Stimulated activated CD4-positive, alpha-beta T cell treated with anti-CD3 and anti-CD28 coated beads, Interleukin-4, amount 100 ng/mL, for 1 hour (primary cell): ENCODE results near the gene ROPN1B.
"Not testable (repeated sequence)": the region's sequence is repeated elsewhere in the genome, so short reads cannot be mapped to it uniquely, and the experiment has no call there.

Source experiments
- DNase-seq: peaks from one replicate; pipeline ENCODE4 v3.0.0-alpha.2; 2020

The ROPN1B gene

GRCh38 chr3:125968701-125969592, at the start of gene ROPN1B:
TSS of gene ROPN1B (plus strand) at chr3:125969178. CDS start at chr3:125972055, 2,877 bp downstream.
- DNase-seq = not testable (repeated sequence)

GRCh38 chr3:125920191-125920590, 48.8 kb upstream of the ROPN1B start:
- not testable (repeated sequence) for DNase-seq

DNA sequence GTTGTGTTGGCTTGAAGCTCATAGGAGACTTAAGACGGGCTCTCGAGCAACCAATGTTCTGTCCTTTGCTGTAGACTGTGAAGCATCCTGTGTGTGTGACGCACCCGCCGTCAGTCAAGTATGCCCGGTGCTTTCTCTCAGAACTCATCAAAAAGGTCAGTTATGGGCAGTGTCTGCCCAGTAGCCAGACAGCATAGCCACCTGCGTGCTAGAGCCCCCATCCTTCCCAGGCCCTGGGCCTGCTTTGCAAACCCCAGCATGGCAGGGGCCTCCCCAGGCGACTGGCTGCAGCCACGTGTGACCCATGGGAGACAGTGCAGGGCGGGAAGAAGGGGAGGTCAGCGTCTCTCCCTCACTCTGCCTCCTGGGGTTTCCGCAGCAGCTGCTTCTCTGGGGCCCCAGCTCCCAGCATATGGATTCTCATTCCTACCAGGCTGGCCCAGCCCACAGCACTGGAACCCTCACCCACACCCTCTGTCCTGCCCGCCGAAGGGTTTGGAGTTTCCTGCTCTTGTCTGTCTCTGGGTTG, 48.2 kb upstream of the ROPN1B start:
- not testable (repeated sequence) for DNase-seq

- DNase-seq = peak; percentile 60
Observed at GRCh38 chr3:125921712-125922111, 47.3 kb upstream of the ROPN1B start.

DNA sequence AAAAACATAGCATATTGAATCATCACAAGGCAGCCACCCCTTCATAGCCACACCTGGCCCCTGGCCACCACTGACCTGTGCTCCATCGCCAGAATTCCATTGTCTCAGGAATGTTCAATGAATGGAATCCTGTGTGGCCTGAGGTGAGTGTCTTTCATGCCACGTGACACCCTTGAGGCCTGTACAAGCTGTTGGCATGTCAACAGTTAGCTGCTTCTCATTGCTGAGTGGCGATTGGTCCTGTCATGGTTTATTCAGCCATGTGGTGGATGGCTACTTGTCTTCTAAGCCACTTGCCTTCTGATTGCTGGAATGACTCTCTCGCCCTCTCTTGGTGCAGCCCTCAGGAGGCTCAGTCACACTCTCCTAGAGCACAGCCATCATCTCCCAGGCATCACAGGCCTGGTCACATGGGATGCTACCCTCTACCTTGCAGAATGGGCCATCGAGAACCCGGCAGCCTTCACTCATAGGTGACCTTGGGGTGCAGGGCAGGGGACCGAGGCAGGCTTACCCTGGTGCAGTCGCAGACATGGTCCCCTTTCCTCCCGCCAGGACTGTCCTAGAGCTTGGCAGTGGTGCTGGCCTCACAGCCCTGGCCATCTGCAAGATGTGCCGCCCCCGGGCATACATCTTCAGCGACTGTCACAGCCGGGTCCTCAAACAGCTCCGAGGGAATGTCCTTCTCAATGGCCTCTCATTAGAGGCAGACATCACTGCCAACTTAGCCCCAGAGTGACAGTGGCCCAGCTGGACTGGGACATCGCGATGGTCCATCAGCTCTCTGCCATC, 45.5 kb upstream of the ROPN1B start:
- DNase-seq = not testable (repeated sequence)

GRCh38 chr3:125924276-125924675, 44.7 kb upstream of the ROPN1B start:
- not testable (repeated sequence) for DNase-seq

GRCh38 chr3:125925727-125926126, 43.3 kb upstream of the ROPN1B start:
- DNase-seq = not testable (repeated sequence)

GRCh38 chr3:125928771-125929545, 40.0 kb upstream of the ROPN1B start:
- peak; percentile 71 for DNase-seq

GRCh38 chr3:125929765-125930164, 39.2 kb upstream of the ROPN1B start:
- not testable (repeated sequence) for DNase-seq

- DNase-seq = not testable (repeated sequence)
Observed at GRCh38 chr3:125931355-125931880, 37.6 kb upstream of the ROPN1B start.

- not testable (repeated sequence) for DNase-seq
Observed at GRCh38 chr3:125933397-125934173, 35.4 kb upstream of the ROPN1B start.

- not testable (repeated sequence) for DNase-seq
Observed at GRCh38 chr3:125935252-125935874, 33.6 kb upstream of the ROPN1B start.

- not testable (repeated sequence) for DNase-seq
Observed at GRCh38 chr3:125936210-125936815, 32.7 kb upstream of the ROPN1B start.

DNA sequence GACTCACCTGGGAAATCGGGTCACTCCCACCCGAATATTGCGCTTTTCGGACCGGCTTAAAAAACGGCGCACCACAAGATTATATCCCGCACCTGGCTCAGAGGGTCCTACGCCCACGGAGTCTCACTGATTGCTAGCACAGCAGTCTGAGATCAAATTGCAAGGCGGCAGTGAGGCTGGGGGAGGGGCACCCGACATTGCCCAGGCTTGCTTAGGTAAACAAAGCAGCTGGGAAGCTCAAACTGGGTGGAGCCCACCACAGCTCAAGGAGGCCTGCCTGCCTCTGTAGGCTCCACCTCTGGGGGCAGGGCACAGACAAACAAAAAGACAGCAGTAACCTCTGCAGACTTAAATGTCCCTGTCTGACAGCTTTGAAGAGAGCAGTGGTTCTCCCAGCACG, 32.1 kb upstream of the ROPN1B start:
- DNase-seq = not testable (repeated sequence)

DNA sequence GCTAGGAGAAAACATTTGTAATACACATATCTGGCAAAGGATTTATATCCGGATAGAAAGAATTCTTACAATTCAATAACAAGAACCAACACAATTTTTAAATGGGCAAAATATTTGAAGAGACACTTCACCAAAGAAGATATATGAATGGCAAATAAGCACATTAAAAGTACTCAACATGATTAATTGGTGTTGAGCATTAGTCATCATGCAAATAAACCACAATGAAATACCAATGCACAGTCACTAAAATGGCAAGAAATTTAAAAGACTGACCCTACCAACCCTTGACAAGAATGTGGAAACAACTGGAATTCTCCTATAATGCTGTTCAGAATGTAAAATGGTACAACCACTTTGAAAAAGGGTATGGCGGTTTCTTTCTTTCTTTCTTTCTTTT, 21.2 kb upstream of the ROPN1B start:
- not testable (repeated sequence) for DNase-seq

DNA sequence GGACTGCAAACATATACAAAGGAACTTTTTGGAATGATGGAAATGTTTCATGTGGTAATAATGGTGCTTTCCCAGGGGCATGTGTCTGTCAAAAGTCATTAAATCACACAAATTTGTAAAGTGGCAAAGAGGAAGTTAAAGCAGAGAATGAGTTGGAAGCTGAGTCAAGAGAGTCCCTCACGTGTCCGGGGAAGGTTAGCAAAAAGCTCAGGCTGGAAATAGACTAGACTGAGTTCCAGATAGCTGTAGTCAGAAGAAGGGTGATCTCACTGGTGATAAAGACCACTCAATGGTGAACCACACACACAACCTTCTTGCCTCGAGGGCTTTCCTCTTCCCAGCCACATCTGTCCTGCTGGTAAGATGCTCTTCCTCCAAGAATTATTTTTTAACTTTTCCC, 20.1 kb upstream of the ROPN1B start:
- DNase-seq = not testable (repeated sequence)

- DNase-seq = not testable (repeated sequence)
Observed at GRCh38 chr3:125951176-125951575, 17.8 kb upstream of the ROPN1B start.

GRCh38 chr3:125957020-125957419, 12.0 kb upstream of the ROPN1B start:
- DNase-seq = not testable (repeated sequence)

- no peak for DNase-seq
Observed at GRCh38 chr3:125957674-125958510, 11.1 kb upstream of the ROPN1B start.
